Activated CD4-positive, alpha-beta T cell treated with anti-CD3 and anti-CD28 coated beads, Interleukin-2, amount 50 U/mL, for 16 hours (primary cell): ENCODE measurements around the gene IGFL1.
"Not testable (repeated sequence)": the region's sequence is repeated elsewhere in the genome, so short reads cannot be mapped to it uniquely, and the experiment has no call there.

ENCODE experiments used
- DNase-seq: peaks from one replicate; pipeline ENCODE4 v3.0.0-alpha.2; 2020

The IGFL1 gene

GRCh38 chr19:46229442-46229841, at the start of gene IGFL1:
Gene IGFL1 (plus strand): TSS chr19:46229742. CDS start chr19:46229775, 33 bp downstream.
- DNase-seq = no peak

- DNase-seq = no peak
Observed at GRCh38 chr19:46180701-46181387, 48.7 kb upstream of the IGFL1 start.

GRCh38 chr19:46181388-46181779, 48.2 kb upstream of the IGFL1 start:
- DNase-seq = peak; percentile 16

- DNase-seq = no peak
Observed at GRCh38 chr19:46182476-46182875, 47.1 kb upstream of the IGFL1 start.

GRCh38 chr19:46184775-46185710, 44.5 kb upstream of the IGFL1 start:
- not testable (repeated sequence) for DNase-seq

- no peak for DNase-seq
Observed at GRCh38 chr19:46186101-46186716, 43.3 kb upstream of the IGFL1 start.

- DNase-seq = no peak
Observed at GRCh38 chr19:46186717-46187101, 42.8 kb upstream of the IGFL1 start.

GRCh38 chr19:46189971-46190888, 39.3 kb upstream of the IGFL1 start:
- no peak for DNase-seq

GRCh38 chr19:46191356-46191755, 38.2 kb upstream of the IGFL1 start:
- no peak for DNase-seq

- DNase-seq = no peak
Observed at GRCh38 chr19:46191972-46192371, 37.6 kb upstream of the IGFL1 start.

GRCh38 chr19:46192626-46192991, 36.9 kb upstream of the IGFL1 start:
- not testable (repeated sequence) for DNase-seq

GRCh38 chr19:46192992-46193650, 36.4 kb upstream of the IGFL1 start:
- peak; percentile 42 for DNase-seq

GRCh38 chr19:46193678-46194077, 35.9 kb upstream of the IGFL1 start:
- DNase-seq = no peak

GRCh38 chr19:46195104-46195503, 34.4 kb upstream of the IGFL1 start:
- no peak for DNase-seq

GRCh38 chr19:46195919-46196318, 33.6 kb upstream of the IGFL1 start:
- DNase-seq = not testable (repeated sequence)

GRCh38 chr19:46196410-46197124, 33.0 kb upstream of the IGFL1 start:
- DNase-seq = no peak

GRCh38 chr19:46197314-46198070, 32.0 kb upstream of the IGFL1 start:
- DNase-seq = no peak

GRCh38 chr19:46198756-46199155, 30.8 kb upstream of the IGFL1 start:
- DNase-seq = no peak

GRCh38 chr19:46201454-46202310, 27.9 kb upstream of the IGFL1 start:
- no peak for DNase-seq

GRCh38 chr19:46202426-46202825, 27.1 kb upstream of the IGFL1 start:
- DNase-seq = no peak
